SU-DHL-6 (cell line): ENCODE results near the gene EMID1.

Experiments used
- H2AFZ ChIP-seq: fragments of 200-600 bp; sonication (generic); 2 replicates; pipeline ENCODE4 v1.6.1; 2014; ENCODE audit warnings: low read depth, mild to moderate bottlenecking, moderate library complexity, mixed read lengths, antibody characterized with exemption, low read length; ENCODE audit not compliant: severe bottlenecking
- H3F3A ChIP-seq: fragments of 200-600 bp; shearing (Covaris generic); 2 replicates; pipeline ENCODE4 v1.6.0; 2016; ENCODE audit warnings: antibody characterized with exemption, mild to moderate bottlenecking; ENCODE audit not compliant: insufficient read depth
- H3K27ac ChIP-seq: fragments of 200-600 bp; sonication (generic); 2 replicates; pipeline ENCODE4 v1.5.1; 2016; ENCODE audit warnings: low read depth, mild to moderate bottlenecking, low read length, moderate library complexity, mixed read lengths
- H3K27me3 ChIP-seq: fragments of 200-600 bp; sonication (generic), shearing (Covaris generic); 2 replicates; pipeline ENCODE4 v1.6.0; 2014; ENCODE audit warnings: mild to moderate bottlenecking, low read length
- H3K36me3 ChIP-seq: fragments of 200-600 bp; sonication (generic); 2 replicates; pipeline ENCODE4 v1.6.1; 2014; ENCODE audit warnings: mild to moderate bottlenecking, low read length, mixed read lengths
- H3K4me2 ChIP-seq: fragments of 300-600, 200-600 bp; shearing (Covaris generic), sonication (generic); 2 replicates; pipeline ENCODE4 v1.6.0; 2014; ENCODE audit warnings: low read length, low read depth, mild to moderate bottlenecking; ENCODE audit not compliant: poor library complexity, severe bottlenecking
- H3K4me3 ChIP-seq: fragments of 200-600 bp; sonication (generic); 2 replicates; pipeline ENCODE4 v1.5.1; 2014; ENCODE audit warnings: antibody characterized with exemption, low read length, mild to moderate bottlenecking, mixed read lengths; ENCODE audit not compliant: insufficient read depth, poor library complexity, severe bottlenecking
- H3K79me2 ChIP-seq: fragments of 200-600 bp; sonication (generic); 2 replicates; pipeline ENCODE4 v1.6.1; 2014; ENCODE audit warnings: mild to moderate bottlenecking, low read length, moderate library complexity; ENCODE audit not compliant: insufficient read depth
- H3K9ac ChIP-seq: fragments of 200-600 bp; sonication (generic); 2 replicates; pipeline ENCODE4 v1.7.0; 2014; ENCODE audit warnings: mild to moderate bottlenecking, low read length
- H3K9me2 ChIP-seq: fragments of 200-600 bp; sonication (generic); replicated peaks from 2 replicates; pipeline ENCODE4 v1.6.1; 2014; ENCODE audit warnings: low read length; ENCODE audit not compliant: insufficient read depth
- H3K9me3 ChIP-seq: fragments of 200-600 bp; sonication (generic); 2 replicates; pipeline ENCODE4 v1.6.1; 2014; ENCODE audit warnings: low read length, mixed read lengths; ENCODE audit not compliant: insufficient read depth
- H4K20me1 ChIP-seq: fragments of 200-600 bp; sonication (generic); 2 replicates; pipeline ENCODE4 v1.6.1; 2014; ENCODE audit warnings: low read depth, mild to moderate bottlenecking, antibody characterized with exemption, low read length, moderate library complexity, mixed read lengths
- CTCF ChIP-seq: fragments of 200-600 bp; sonication (generic); IDR thresholded peaks from one replicate; pipeline ENCODE4 v1.5.1; 2017; ENCODE audit warnings: antibody characterized with exemption, mild to moderate bottlenecking, low read length, moderate library complexity; ENCODE audit not compliant: insufficient read depth, poor library complexity, severe bottlenecking
- EZH2phosphoT487 ChIP-seq: fragments of 200-600 bp; sonication (generic), shearing (Covaris generic); conservative IDR thresholded peaks from 2 replicates; pipeline ENCODE4 v1.6.1; 2018; ENCODE audit warnings: mild to moderate bottlenecking, antibody characterized with exemption, low read length, moderate library complexity, mixed read lengths

Gene EMID1

GRCh38 chr22:29195118-29195963 lies 10.4 kb upstream of the EMID1 start:
- H3F3A ChIP-seq, result no peaks in the 10 kb centered on the region
- H3K79me2 ChIP-seq, result no peaks in the 10 kb centered on the region
- H3K4me3 ChIP-seq, result no peak overlapping the region
- no peaks in the 10 kb centered on the region for H3K9me3 ChIP-seq
- H2AFZ ChIP-seq, result no peak overlapping the region
- no peaks in the 10 kb centered on the region for H3K36me3 ChIP-seq
- TF ChIP-seq EZH2phosphoT487, result no peak
- TF ChIP-seq CTCF, result no peak
- H3K9me2 ChIP-seq, result no peaks in the 10 kb centered on the region
- H3K27ac ChIP-seq, result no peak overlapping the region
- no peak overlapping the region for H3K4me2 ChIP-seq
- H3K9ac ChIP-seq, result no peak overlapping the region
- H4K20me1 ChIP-seq, result no peaks in the 10 kb centered on the region
- H3K27me3 ChIP-seq, result no peaks in the 10 kb centered on the region

- Histone ChIP-seq H3K27me3 (no peaks in the 10 kb centered on the region), H3K4me2 (no peak overlapping the region), H3K4me3 (no peak overlapping the region), H3K27ac (no peak overlapping the region), H3K9me3 (no peaks in the 10 kb centered on the region), H3K9ac (no peak overlapping the region), H3K9me2 (no peaks in the 10 kb centered on the region), H3F3A (no peaks in the 10 kb centered on the region), H3K79me2 (no peaks in the 10 kb centered on the region), H3K36me3 (no peaks in the 10 kb centered on the region), H4K20me1 (no peaks in the 10 kb centered on the region), H2AFZ (no peak overlapping the region)
- TF ChIP-seq EZH2phosphoT487 (no peak), CTCF (no peak)
Measured at GRCh38 chr22:29195964-29196666, 9.6 kb upstream of the EMID1 start.

DNA sequence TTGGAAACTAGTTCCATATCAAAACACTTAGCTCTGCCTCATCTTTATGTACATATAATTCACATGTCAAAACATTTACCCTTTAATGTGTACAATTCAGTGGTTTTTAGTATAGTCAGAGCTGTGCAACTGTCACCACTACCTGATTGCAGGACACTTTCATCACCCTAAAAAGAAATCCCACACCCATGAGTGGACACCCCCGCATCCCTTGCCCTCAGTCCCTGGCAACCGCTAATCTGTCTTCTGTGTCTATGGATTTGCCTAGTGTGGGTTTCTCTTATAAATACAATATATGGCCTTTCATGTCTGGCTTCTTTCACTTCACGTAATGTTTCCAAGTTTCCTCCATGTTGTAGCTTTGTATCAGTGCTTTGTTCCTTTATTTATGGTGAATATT lies 8.6 kb upstream of the EMID1 start:
- Histone ChIP-seq H3K79me2 (no peaks in the 10 kb centered on the region), H3K27ac (no peak overlapping the region), H2AFZ (no peak overlapping the region), H3F3A (no peaks in the 10 kb centered on the region), H3K4me2 (no peak overlapping the region), H3K36me3 (no peaks in the 10 kb centered on the region), H4K20me1 (no peaks in the 10 kb centered on the region), H3K4me3 (no peak overlapping the region), H3K27me3 (no peaks in the 10 kb centered on the region), H3K9me3 (no peaks in the 10 kb centered on the region), H3K9ac (no peak overlapping the region), H3K9me2 (no peaks in the 10 kb centered on the region)
- TF ChIP-seq CTCF, result no peak
- no peak for TF ChIP-seq EZH2phosphoT487
